Stimulated activated CD8-positive, alpha-beta memory T cell treated with anti-CD3 and anti-CD28 coated beads, Interleukin-7, amount 100 ng/mL, for 48 hours (primary cell): Measurements from ENCODE around the gene HMGCS2.

Experiments used
- DNase-seq, 2 donors: peaks; one replicate each; pipeline ENCODE4 v3.0.0-alpha.2; 2020; ENCODE audit warnings: low read depth in 1 of 2; ENCODE audit errors: extremely low read depth in 1 of 2

The HMGCS2 gene

GRCh38 chr1:119703666-119704450 lies 64.8 kb downstream of the HMGCS2 start:
- DNase-seq = no peak

GRCh38 chr1:119702384-119702783 lies 66.3 kb downstream of the HMGCS2 start:
- no peak for DNase-seq

GRCh38 chr1:119701659-119702058 lies 67.0 kb downstream of the HMGCS2 start:
- DNase-seq = no peak

GRCh38 chr1:119700326-119700725 lies 68.4 kb downstream of the HMGCS2 start:
- DNase-seq = no peak
